Activated CD4-positive, alpha-beta T cell treated with anti-CD3 and anti-CD28 coated beads, Interleukin-2, amount 50 U/mL, for 48 hours (primary cell): ENCODE measurements around the gene NACC2.

ENCODE experiments used
- DNase-seq, 2 experiments: peaks; one replicate each; pipeline ENCODE4 v3.0.0-alpha.2; 2020

Gene NACC2

GRCh38 chr9:136020206-136020605, 74.9 kb downstream of the NACC2 start:
- DNase-seq = no peak

GRCh38 chr9:136019681-136020060, 75.4 kb downstream of the NACC2 start:
- no peak for DNase-seq

GRCh38 chr9:136019041-136019680, 75.9 kb downstream of the NACC2 start:
- no peak for DNase-seq

GRCh38 chr9:136018257-136019031, 76.6 kb downstream of the NACC2 start:
- no peak for DNase-seq

GRCh38 chr9:136017289-136018190, 77.5 kb downstream of the NACC2 start:
- DNase-seq = no peak

GRCh38 chr9:136016572-136017288, 78.4 kb downstream of the NACC2 start:
- no peak for DNase-seq

GRCh38 chr9:136015656-136016571, 79.2 kb downstream of the NACC2 start:
- DNase-seq = no peak

- no peak for DNase-seq
Observed at GRCh38 chr9:136014924-136015633, 80.0 kb downstream of the NACC2 start.

- no peak for DNase-seq
Observed at GRCh38 chr9:136014147-136014923, 80.8 kb downstream of the NACC2 start.

GRCh38 chr9:136013524-136014034, 81.5 kb downstream of the NACC2 start:
- DNase-seq = no peak

GRCh38 chr9:136013116-136013515, 82.0 kb downstream of the NACC2 start:
- DNase-seq = no peak

- no peak for DNase-seq
Observed at GRCh38 chr9:136012651-136013050, 82.4 kb downstream of the NACC2 start.

GRCh38 chr9:136011703-136012496, 83.2 kb downstream of the NACC2 start:
- no peak for DNase-seq

- DNase-seq = no peak
Observed at GRCh38 chr9:136011376-136011702, 83.8 kb downstream of the NACC2 start.

- DNase-seq = no peak
Observed at GRCh38 chr9:136010615-136011361, 84.3 kb downstream of the NACC2 start.

- no peak for DNase-seq
Observed at GRCh38 chr9:136010176-136010575, 84.9 kb downstream of the NACC2 start.

- no peak for DNase-seq
Observed at GRCh38 chr9:136009516-136009915, 85.6 kb downstream of the NACC2 start.

GRCh38 chr9:136008693-136008997, 86.4 kb downstream of the NACC2 start:
- no peak for DNase-seq
